WI38 (cell line): Measurements from ENCODE around the gene PTPA.
"Not testable (repeated sequence)": the region's sequence is repeated elsewhere in the genome, so short reads cannot be mapped to it uniquely, and the experiment has no call there.

ENCODE experiments used
- H3K4me3 ChIP-seq: 2 replicates; pipeline ENCODE4 v1.5.1; 2011; ENCODE audit warnings: low read depth, mild to moderate bottlenecking, control low read depth, low read length
- TF ChIP-seq, protein P1 (sequence below): IDR thresholded peaks from 2 replicates; pipeline ENCODE4 v1.5.1; 2012; ENCODE audit warnings: low read depth, mild to moderate bottlenecking, control low read depth, low read length

PTPA gene

DNA sequence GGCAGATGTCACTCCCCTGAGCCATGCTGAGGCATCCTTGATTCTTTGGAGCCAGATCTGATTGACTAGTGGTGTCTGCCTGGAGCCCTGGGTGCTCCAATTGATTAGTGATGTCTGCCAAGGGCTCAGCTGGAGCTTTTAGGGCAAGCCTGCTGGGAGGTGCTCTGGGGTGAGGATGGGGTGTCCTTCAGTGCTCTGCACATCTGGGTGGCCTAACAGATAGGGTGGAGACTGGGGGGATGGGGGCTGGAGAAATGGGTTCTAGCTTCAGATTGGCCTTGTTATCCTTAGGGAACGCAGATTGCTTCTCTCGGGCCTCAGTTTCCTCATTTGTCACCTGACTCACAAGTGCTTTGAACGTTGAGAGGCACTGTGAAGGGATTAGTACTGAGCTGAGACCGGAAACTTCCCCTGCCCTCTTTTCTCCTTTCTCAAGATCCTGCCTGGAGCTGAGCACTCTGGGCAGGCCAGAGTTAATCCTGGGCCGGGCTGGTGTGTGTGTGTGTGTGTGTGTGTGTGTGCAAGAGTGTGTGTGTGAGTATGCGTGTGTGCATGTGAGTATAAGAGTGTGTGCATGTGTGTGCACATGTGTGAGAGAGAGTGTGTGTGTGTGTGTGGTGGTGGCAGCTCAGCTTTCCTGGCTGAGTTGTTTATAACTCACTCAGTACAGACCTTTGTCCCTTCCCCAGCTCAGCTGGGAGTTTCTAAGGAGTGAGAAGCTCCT lies 72.4 kb downstream of the PTPA start:
- no peak overlapping the region for H3K4me3 ChIP-seq
- TF ChIP-seq, protein P1, sequence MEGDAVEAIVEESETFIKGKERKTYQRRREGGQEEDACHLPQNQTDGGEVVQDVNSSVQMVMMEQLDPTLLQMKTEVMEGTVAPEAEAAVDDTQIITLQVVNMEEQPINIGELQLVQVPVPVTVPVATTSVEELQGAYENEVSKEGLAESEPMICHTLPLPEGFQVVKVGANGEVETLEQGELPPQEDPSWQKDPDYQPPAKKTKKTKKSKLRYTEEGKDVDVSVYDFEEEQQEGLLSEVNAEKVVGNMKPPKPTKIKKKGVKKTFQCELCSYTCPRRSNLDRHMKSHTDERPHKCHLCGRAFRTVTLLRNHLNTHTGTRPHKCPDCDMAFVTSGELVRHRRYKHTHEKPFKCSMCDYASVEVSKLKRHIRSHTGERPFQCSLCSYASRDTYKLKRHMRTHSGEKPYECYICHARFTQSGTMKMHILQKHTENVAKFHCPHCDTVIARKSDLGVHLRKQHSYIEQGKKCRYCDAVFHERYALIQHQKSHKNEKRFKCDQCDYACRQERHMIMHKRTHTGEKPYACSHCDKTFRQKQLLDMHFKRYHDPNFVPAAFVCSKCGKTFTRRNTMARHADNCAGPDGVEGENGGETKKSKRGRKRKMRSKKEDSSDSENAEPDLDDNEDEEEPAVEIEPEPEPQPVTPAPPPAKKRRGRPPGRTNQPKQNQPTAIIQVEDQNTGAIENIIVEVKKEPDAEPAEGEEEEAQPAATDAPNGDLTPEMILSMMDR, result no peak

- TF ChIP-seq, protein P1, result no peak
- no peak overlapping the region for H3K4me3 ChIP-seq
Observed at GRCh38 chr9:129184219-129184524, 73.0 kb downstream of the PTPA start.

DNA sequence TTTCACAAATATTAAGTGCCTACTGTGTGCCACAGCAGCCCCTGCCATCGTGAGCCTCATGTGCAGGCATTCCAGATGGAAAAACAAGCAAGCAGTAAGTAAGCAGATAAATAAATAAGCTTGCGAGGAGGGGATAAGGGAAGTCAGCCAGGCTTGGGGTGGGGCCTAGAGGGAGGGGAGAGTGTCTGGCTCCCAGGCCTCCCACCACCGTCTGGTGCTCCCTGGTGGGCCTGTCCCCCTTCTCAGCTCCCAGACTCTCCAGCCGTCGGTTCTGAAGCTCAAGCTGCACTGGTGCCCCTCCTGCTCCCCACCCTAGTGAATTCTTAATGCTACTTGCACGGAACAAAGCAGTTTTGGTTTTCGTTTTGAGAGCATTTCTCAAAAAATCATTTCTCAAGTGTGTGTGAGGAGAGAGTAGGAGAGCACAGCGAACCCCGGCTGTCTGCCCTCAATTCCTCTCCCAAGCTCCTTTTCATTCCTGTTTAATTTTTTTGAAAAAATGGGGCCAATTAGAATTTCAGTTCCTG lies 73.4 kb downstream of the PTPA start:
- no peak overlapping the region for H3K4me3 ChIP-seq
- TF ChIP-seq, protein P1, result no peak

GRCh38 chr9:129185402-129185801 lies 74.2 kb downstream of the PTPA start:
- TF ChIP-seq, protein P1, result no peak
- no peak overlapping the region for H3K4me3 ChIP-seq

- no peak overlapping the region for H3K4me3 ChIP-seq
Observed at GRCh38 chr9:129185991-129186390, 74.8 kb downstream of the PTPA start.

DNA sequence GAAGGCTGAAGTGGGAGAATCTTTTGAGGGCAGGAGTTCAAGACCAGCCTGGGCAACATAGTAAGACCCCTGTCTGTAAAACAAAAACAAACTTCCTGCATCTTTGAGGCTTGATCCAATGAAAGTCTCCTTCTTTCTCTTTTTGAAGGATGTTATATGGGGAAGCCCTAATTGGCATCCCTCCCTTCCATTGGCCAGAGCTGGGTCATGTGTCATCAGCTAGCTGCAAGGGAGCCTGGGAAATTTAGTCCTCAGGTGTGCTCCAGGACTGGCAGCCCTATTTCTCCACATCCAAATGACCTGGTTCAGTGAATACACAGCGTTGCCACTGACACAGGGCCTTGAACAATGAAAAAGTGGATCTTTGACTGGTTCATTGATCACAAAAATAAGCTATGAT lies 75.8 kb downstream of the PTPA start:
- TF ChIP-seq, protein P1, result no peak
- no peak overlapping the region for H3K4me3 ChIP-seq

More at GRCh38 chr9:129185991-129186390, 74.8 kb downstream of the PTPA start:
- TF ChIP-seq, protein P1, result no peak

GRCh38 chr9:129189971-129190370 lies 78.8 kb downstream of the PTPA start:
- not testable (repeated sequence) for H3K4me3 ChIP-seq

DNA sequence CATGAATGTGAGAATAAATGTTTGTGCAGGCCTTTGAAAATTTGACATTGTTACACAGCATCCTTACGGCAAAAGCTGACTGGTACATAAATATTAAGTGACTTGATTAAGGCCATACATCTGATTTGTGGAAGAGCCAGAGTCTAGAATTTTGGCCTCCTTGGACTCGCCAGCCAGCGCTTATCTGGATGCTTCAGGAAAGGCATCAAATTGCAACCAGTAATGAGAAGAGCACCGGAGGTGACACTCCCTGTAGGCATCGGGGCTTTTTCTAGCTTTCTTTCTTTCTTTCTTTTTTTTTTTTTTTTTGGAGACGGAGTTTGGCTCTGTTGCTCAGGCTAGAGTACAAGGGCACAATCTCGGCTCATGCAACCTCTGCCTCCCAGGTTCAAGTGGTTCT lies 80.0 kb downstream of the PTPA start:
- TF ChIP-seq, protein P1, result no peak

More for the DNA sequence above, 80.0 kb downstream of the PTPA start:
- H3K4me3 ChIP-seq, result no peak overlapping the region
